ENCODE results near the gene C1QTNF2. TPM values are rescaled to one million over a fixed set of nuclear protein-coding genes. Genes with fewer than 3 reads are reported as not detected.

C1QTNF2 gene
- total and polyA plus RNA-seq, 2 of the 13 experiments (the other 11 are each of a cell fraction or from before 2014, with no cell fraction given) = not detected

GRCh38 chr5:160418561-160419457 is 48.4 kb upstream of the C1QTNF2 start, which contains the start of gene SLU7 (continued):
- TF ChIP-seq ELF1 (CRISPR knock-in tag; IDR thresholded peaks at IDR 0.05) = peak; percentile 95
- TF ChIP-seq KMT2B (CRISPR knock-in tag; IDR thresholded peaks at IDR 0.05) = peak; percentile 91
- TF ChIP-seq ZNF501 (CRISPR knock-in tag; IDR thresholded peaks at IDR 0.05) = peak; percentile 91
- TF ChIP-seq YEATS4 (CRISPR knock-in tag; IDR thresholded peaks at IDR 0.05; ENCODE audit: borderline replicate concordance) = 0 out of 2 replicates have a peak, but pooled peaks have one; percentile 23
- no peak for TF ChIP-seq ZNF180 (CRISPR knock-in tag; IDR thresholded peaks at IDR 0.05; ENCODE audit: borderline replicate concordance, low read depth)
- TF ChIP-seq ELF3 (CRISPR knock-in tag; IDR thresholded peaks at IDR 0.05) = peak; percentile 59
- TF ChIP-seq ZFP91 (CRISPR knock-in tag; IDR thresholded peaks at IDR 0.05; ENCODE audit: borderline replicate concordance) = peak; percentile 10; the same call in 1 of the 2 replicates
- TF ChIP-seq ZNF136 (CRISPR knock-in tag; IDR thresholded peaks at IDR 0.05; ENCODE audit: low read depth) = 0 out of 2 replicates have a peak, but pooled peaks have one; percentile 65
- 0 out of 2 replicates have a peak, but pooled peaks have one; percentile 34 for TF ChIP-seq PHF21A (CRISPR knock-in tag; IDR thresholded peaks at IDR 0.05)
- peak; percentile 95 for TF ChIP-seq SAP130 (CRISPR knock-in tag; IDR thresholded peaks at IDR 0.05; ENCODE audit: low read depth)
- TF ChIP-seq ZNF687 (CRISPR knock-in tag; IDR thresholded peaks at IDR 0.05) = peak; percentile 71
- peak; percentile 58 for TF ChIP-seq MAX (IDR thresholded peaks at IDR 0.05)
- TF ChIP-seq CCAR2 (optimal IDR thresholded peaks at IDR 0.05; ENCODE audit: low read depth, low read length) = no peak
- TF ChIP-seq ATF4 (CRISPR knock-in tag; IDR thresholded peaks at IDR 0.05) = peak in 1 of 2 experiments; percentile 39; a peak in 1 of 4 replicates
- peak; percentile 58 for TF ChIP-seq DMAP1 (CRISPR knock-in tag; IDR thresholded peaks at IDR 0.05)
